Left lung (tissue), 10 donors: Measurements from ENCODE around the gene CALN1. TPM values are rescaled to one million over a fixed set of nuclear protein-coding genes. Genes with fewer than 3 reads are reported as not detected.

Experiments used
- ATAC-seq: fragments of 200-7000 bp; cut with Tn5 transposase; one replicate; pipeline ENCODE4 v1.9.1; 2020; ENCODE audit warnings: moderate library complexity
- DNase-seq, 4 donors: peaks; one replicate each; pipeline ENCODE4 v3.0.0-alpha.2; 2013 to 2020
- H3K27ac ChIP-seq, 2 donors: fragments of 200-600 bp; sonication (generic) in 1 of 2; one replicate each; pipeline versions ENCODE4 v1.5.0 to v1.8.0; 2020 to 2021
- H3K27me3 ChIP-seq, 2 donors: fragments of 200-600 bp; sonication (generic) in 1 of 2; one replicate each; pipeline versions ENCODE4 v1.5.0 to v1.8.0; 2020 to 2021
- H3K36me3 ChIP-seq, 2 donors: fragments of 200-600 bp; sonication (generic) in 1 of 2; one replicate each; pipeline versions ENCODE4 v1.5.0 to v1.8.0; 2020 to 2021
- H3K4me1 ChIP-seq, 2 donors: fragments of 200-600 bp; one replicate each; pipeline ENCODE4 v1.8.0; 2021
- H3K4me3 ChIP-seq, 2 donors: fragments of 200-600 bp; sonication (generic) in 1 of 2; one replicate each; pipeline versions ENCODE4 v1.5.0 to v1.8.0; 2020 to 2021; ENCODE audit warnings: mild to moderate bottlenecking in 1 of 2
- H3K9me3 ChIP-seq, 2 donors: fragments of 200-600 bp; sonication (generic) in 1 of 2; one replicate each; pipeline versions ENCODE4 v1.5.0 to v1.8.0; 2020 to 2021
- CTCF ChIP-seq, 2 donors: fragments of 200-600 bp; sonication (generic) in 1 of 2; IDR thresholded peaks; one replicate each; pipeline versions ENCODE4 v1.5.0 to v1.8.0; 2021; ENCODE audit warnings: antibody characterized with exemption in 2 of 2
- intact Hi-C, 2 donors: fragments of 100-400 bp; cut with DNase I; formaldehyde crosslinking; loops; one replicate each; pipeline versions ENCODE4 v1.11.2 to v1.14.2; 2022
- polyA plus RNA-seq, 6 donors: library from polyadenylated mRNA; unstranded; fragments of 120-200 nt; gene quantifications; one replicate each; pipeline ENCODE4 v1.2.1, GENCODE V29; 2013; ENCODE audit not compliant: insufficient read length in 6 of 6
- total RNA-seq, 2 donors: library from RNA; stranded (reverse); fragmentation: NEBNext Ultra II Directional; extraction: Animal tissue kit (Norgen Biotek cat#: 25700); gene quantifications; one replicate each; pipeline ENCODE4 v1.2.1, GENCODE V29; 2021
- donor health status: DM: no; HTN: yes; CAD: no.
- donor health status: DM: no; HTN: no; CAD: no.

CALN1 gene
- total and polyA plus RNA-seq, 8 donors = 0.10 to 0.52 (median 0.26) TPM; not detected in 2

DNA sequence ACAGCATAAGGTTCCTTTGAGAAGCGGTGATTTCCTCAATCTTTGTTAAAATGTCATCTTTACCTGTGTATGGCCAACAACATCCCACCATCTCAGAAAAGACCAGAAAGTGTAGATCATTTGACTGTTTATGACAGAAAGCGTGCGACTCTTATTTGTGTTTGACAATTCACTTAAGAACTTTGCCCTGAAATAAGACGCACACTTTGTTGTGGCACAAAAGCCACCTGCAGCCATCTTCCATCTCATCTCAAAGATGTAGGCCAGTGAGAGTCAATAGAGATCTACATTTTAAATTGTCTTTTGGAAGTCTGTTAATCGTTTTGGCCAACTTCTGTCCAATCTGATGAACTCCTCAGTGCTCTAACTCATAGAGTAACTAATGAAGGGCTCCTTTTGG lies 114.0 kb downstream of the CALN1 start:
- DNase-seq (no peak), ATAC-seq (no peak)
- no peaks in the 10 kb centered on the region for H3K36me3 ChIP-seq
- H3K4me3 ChIP-seq = no peak overlapping the region
- no peaks in the 10 kb centered on the region for H3K27me3 ChIP-seq
- no peak for TF ChIP-seq CTCF (IDR thresholded peaks at IDR 0.05)
- no peaks in the 10 kb centered on the region for H3K9me3 ChIP-seq
- H3K4me1 ChIP-seq = no peaks in the 10 kb centered on the region
- no peak overlapping the region for H3K27ac ChIP-seq
- intact Hi-C loops = no loop called here

DNA sequence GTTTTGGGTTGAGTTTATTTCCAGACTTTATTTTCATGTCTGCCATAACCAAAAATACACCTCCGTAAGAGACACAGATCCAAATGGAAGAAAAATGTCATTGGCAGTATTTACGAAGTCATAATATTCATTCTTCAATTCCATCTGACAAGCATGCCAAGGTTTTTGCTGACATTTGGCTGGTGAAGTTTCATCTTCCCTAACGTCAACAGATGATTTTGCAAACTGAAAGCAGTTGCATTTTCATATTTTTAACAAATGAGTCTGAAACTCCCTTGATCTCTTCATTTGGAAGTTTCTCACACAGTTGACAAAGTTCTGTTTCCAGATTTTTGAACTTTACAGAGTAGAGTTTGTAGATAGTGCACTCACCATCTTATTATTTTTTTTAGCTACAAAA lies 114.5 kb downstream of the CALN1 start:
- intact Hi-C loops = no loop called here
- H3K9me3 ChIP-seq = no peaks in the 10 kb centered on the region
- no peaks in the 10 kb centered on the region for H3K4me1 ChIP-seq
- no peaks in the 10 kb centered on the region for H3K27me3 ChIP-seq
- no peak overlapping the region for H3K27ac ChIP-seq
- no peak for ATAC-seq
- DNase-seq = no peak
- TF ChIP-seq CTCF (IDR thresholded peaks at IDR 0.05) = no peak
- H3K36me3 ChIP-seq = no peaks in the 10 kb centered on the region
- no peak overlapping the region for H3K4me3 ChIP-seq

- peaks cover 0 to 4% of the 10 kb centered on the region in 2 donors for H3K9me3 ChIP-seq
- no peaks in the 10 kb centered on the region for H3K4me1 ChIP-seq
- no peak for DNase-seq
- no peaks in the 10 kb centered on the region for H3K27me3 ChIP-seq
- H3K36me3 ChIP-seq = no peaks in the 10 kb centered on the region
- no peak for TF ChIP-seq CTCF (IDR thresholded peaks at IDR 0.05)
- no peak for ATAC-seq
- no peak overlapping the region for H3K27ac ChIP-seq
- H3K4me3 ChIP-seq = no peak overlapping the region
- intact Hi-C loops = no loop called here
Measured at GRCh38 chr7:72292794-72293193, 119.3 kb downstream of the CALN1 start.

- H3K27ac ChIP-seq = no peak overlapping the region
- TF ChIP-seq CTCF (IDR thresholded peaks at IDR 0.05) = no peak
- ATAC-seq (no peak), DNase-seq (no peak)
- intact Hi-C loops = no loop called here
- H3K4me3 ChIP-seq = no peak overlapping the region
- H3K9me3 ChIP-seq = peaks cover 0 to 4% of the 10 kb centered on the region in 2 donors
- H3K27me3 ChIP-seq = no peaks in the 10 kb centered on the region
- H3K4me1 ChIP-seq = no peaks in the 10 kb centered on the region
- H3K36me3 ChIP-seq = no peaks in the 10 kb centered on the region
Measured at GRCh38 chr7:72292118-72292517, 120.0 kb downstream of the CALN1 start.

DNA sequence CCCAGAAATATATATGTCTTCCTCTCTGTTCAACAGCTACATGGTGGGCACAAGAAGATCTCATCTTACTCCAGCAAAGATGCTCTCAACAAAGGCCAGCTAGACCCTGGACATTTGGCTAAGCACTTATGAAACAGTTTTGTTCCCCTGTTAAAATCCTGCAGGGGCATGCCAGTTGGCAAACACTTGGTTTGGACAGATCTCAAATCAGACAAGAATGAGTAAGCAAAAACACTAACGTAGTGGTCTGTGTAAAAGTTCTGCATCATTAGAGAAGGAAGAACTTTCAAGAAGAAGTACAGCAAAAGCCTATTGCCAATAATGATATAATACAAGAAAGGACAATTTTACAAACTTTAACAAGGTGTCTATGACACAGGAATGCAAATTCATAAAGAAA lies 125.6 kb downstream of the CALN1 start:
- no peak for DNase-seq

More for the DNA sequence above, 125.6 kb downstream of the CALN1 start:
- intact Hi-C loops = no loop called here
- no peak for TF ChIP-seq CTCF (IDR thresholded peaks at IDR 0.05)
- H3K4me3 ChIP-seq = no peak overlapping the region
- H3K4me1 ChIP-seq = no peaks in the 10 kb centered on the region
- H3K9me3 ChIP-seq = peaks cover 0 to 4% of the 10 kb centered on the region in 2 donors
- H3K27me3 ChIP-seq = no peaks in the 10 kb centered on the region
- no peaks in the 10 kb centered on the region for H3K36me3 ChIP-seq
- no peak for ATAC-seq
- no peak overlapping the region for H3K27ac ChIP-seq
